HG02852 (cell line): Measurements from ENCODE around the gene GAGE12G.
"Not testable (repeated sequence)": the region's sequence is repeated elsewhere in the genome, so short reads cannot be mapped to it uniquely, and the experiment has no call there.

Experiments
- ATAC-seq: cut with Tn5 transposase; IDR thresholded peaks from one replicate; pipeline ENCODE4 v1.9.1; 2021; ENCODE audit warnings: mild to moderate bottlenecking, moderate library complexity; ENCODE audit not compliant: unreplicated experiment

GAGE12G gene

GRCh38 chrX:49570100-49570499, at the start of gene GAGE12G:
Gene GAGE12G, plus strand, starts transcription at chrX:49570400. Its CDS starts 1,155 bp downstream, at chrX:49571555.
- not testable (repeated sequence) for ATAC-seq

GRCh38 chrX:49531877-49532276, 38.3 kb upstream of the GAGE12G start, which contains the start of gene GAGE12C:
Gene GAGE12C, plus strand, starts transcription at chrX:49532177. Its CDS starts 1,155 bp downstream, at chrX:49533332.
- ATAC-seq, result not testable (repeated sequence)

- not testable (repeated sequence) for ATAC-seq
Observed at GRCh38 chrX:49541433-49541832, 28.8 kb upstream of the GAGE12G start, which contains the start of gene GAGE12D. Gene GAGE12D, plus strand, starts transcription at chrX:49541733. Its CDS starts 1,155 bp downstream, at chrX:49542888.

- not testable (repeated sequence) for ATAC-seq
Observed at GRCh38 chrX:49550989-49551388, 19.2 kb upstream of the GAGE12G start, which contains the start of gene GAGE12E. Gene GAGE12E, plus strand, starts transcription at chrX:49551289. Its CDS starts 1,155 bp downstream, at chrX:49552444.

GRCh38 chrX:49560542-49560941, 9.7 kb upstream of the GAGE12G start, which contains the start of gene GAGE12F:
Gene GAGE12F, plus strand, starts transcription at chrX:49560842. Its CDS starts 1,155 bp downstream, at chrX:49561997.
- not testable (repeated sequence) for ATAC-seq

- not testable (repeated sequence) for ATAC-seq
Observed at GRCh38 chrX:49568728-49569127, 1.5 kb upstream of the GAGE12G start.

GRCh38 chrX:49569152-49569551, 1.0 kb upstream of the GAGE12G start:
- not testable (repeated sequence) for ATAC-seq

GRCh38 chrX:49579649-49580048, 9.4 kb downstream of the GAGE12G start, which contains the start of gene GAGE12H:
Gene GAGE12H, plus strand, starts transcription at chrX:49579949. Its CDS starts 1,155 bp downstream, at chrX:49581104.
- not testable (repeated sequence) for ATAC-seq

- not testable (repeated sequence) for ATAC-seq
Observed at GRCh38 chrX:49589196-49589595, 19.0 kb downstream of the GAGE12G start, which contains the start of gene GAGE2A. Gene GAGE2A, plus strand, starts transcription at chrX:49589496. Its CDS starts 1,155 bp downstream, at chrX:49590651.

- not testable (repeated sequence) for ATAC-seq
Observed at GRCh38 chrX:49589769-49590478, 19.7 kb downstream of the GAGE12G start.

GRCh38 chrX:49590488-49590887, 20.3 kb downstream of the GAGE12G start:
- ATAC-seq, result not testable (repeated sequence)

GRCh38 chrX:49598720-49599119, 28.5 kb downstream of the GAGE12G start, which contains the start of gene GAGE1:
Gene GAGE1, plus strand, starts transcription at chrX:49599020. Its CDS starts 1,155 bp downstream, at chrX:49600175.
- ATAC-seq, result not testable (repeated sequence)

- no peak for ATAC-seq
Observed at GRCh38 chrX:49610718-49611310, 40.6 kb downstream of the GAGE12G start.

GRCh38 chrX:49618574-49618973, 48.4 kb downstream of the GAGE12G start:
- ATAC-seq, result no peak
